Neural progenitor cell (in vitro differentiated cells): ENCODE results near the gene KLHL8.

ENCODE experiments used
- EZH2 ChIP-seq: fragments of 200-600 bp; sonication (generic); IDR thresholded peaks from 2 replicates; pipeline ENCODE4 v1.6.1; 2017; ENCODE audit warnings: antibody characterized with exemption, mild to moderate bottlenecking, moderate library complexity
- EZH2phosphoT487 ChIP-seq: fragments of 200-600 bp; sonication (generic); IDR thresholded peaks from 2 replicates; pipeline ENCODE4 v1.6.1; 2017; ENCODE audit warnings: antibody characterized with exemption
- TF ChIP-seq, protein P1 (sequence below): fragments of 200-600 bp; sonication (generic); IDR thresholded peaks from 2 replicates; pipeline ENCODE4 v1.5.1; 2017; ENCODE audit warnings: antibody characterized with exemption, mild to moderate bottlenecking

DNA sequence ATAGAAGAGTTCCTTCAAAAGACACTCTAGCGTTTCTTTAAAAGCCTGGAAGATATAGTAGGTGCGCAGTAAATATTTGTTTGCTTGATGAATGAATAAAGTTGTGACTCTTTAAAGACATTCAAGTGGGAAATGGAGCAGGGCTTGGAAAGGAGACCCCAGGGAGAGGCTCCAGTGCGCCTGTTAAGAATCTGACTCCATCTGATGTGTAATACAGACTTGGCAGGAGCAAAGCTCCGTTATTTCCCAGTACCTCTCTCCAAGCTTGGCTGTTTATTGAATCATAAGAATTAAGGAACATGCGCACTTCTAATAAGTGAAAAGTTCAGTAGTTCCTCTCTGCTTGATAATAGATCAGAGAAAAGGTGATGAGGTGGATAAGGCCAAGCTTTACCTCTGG is 18.8 kb upstream of the KLHL8 start:
- TF ChIP-seq EZH2 (no peak), EZH2phosphoT487 (no peak)
- TF ChIP-seq, protein P1, sequence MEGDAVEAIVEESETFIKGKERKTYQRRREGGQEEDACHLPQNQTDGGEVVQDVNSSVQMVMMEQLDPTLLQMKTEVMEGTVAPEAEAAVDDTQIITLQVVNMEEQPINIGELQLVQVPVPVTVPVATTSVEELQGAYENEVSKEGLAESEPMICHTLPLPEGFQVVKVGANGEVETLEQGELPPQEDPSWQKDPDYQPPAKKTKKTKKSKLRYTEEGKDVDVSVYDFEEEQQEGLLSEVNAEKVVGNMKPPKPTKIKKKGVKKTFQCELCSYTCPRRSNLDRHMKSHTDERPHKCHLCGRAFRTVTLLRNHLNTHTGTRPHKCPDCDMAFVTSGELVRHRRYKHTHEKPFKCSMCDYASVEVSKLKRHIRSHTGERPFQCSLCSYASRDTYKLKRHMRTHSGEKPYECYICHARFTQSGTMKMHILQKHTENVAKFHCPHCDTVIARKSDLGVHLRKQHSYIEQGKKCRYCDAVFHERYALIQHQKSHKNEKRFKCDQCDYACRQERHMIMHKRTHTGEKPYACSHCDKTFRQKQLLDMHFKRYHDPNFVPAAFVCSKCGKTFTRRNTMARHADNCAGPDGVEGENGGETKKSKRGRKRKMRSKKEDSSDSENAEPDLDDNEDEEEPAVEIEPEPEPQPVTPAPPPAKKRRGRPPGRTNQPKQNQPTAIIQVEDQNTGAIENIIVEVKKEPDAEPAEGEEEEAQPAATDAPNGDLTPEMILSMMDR: no peak
